VCaP (cell line): ENCODE data around the gene FIBIN.
A peak's percentile ranks its signal among the peaks of the same experiment; 100 is the strongest.

Experiments used
- H3K27ac ChIP-seq: fragments of 450-650 bp; 2 replicates; pipeline ENCODE4 v1.5.1; 2017
- TF ChIP-seq, protein P1 (sequence below): fragments of 450-650 bp; conservative IDR thresholded peaks from 2 replicates; pipeline ENCODE4 v1.5.1; 2017; ENCODE audit warnings: mild to moderate bottlenecking, moderate library complexity

The FIBIN gene

DNA sequence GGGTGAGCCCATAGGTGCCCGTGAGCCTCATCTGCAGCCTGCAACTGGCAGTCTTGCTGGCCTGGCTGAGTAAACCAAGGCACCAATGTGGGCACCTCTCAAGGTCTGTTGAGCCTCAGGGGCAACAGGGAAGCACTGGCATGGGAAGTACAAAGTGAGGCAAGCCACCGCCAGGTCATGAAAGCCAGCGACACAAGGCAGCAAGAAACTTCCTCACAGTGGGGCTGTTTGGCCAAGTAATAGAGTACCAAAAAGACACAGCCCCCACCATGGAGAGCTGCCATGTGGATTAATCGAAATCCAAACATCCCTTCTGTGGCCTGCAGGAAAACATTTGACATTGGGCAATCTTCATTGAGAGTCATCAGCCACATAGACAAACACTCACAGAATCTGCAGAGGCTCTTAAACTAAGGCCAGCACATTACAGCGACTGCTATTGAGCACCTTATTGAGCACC is 43.6 kb upstream of the FIBIN start:
- no peak overlapping the region for H3K27ac ChIP-seq
- TF ChIP-seq, protein P1, sequence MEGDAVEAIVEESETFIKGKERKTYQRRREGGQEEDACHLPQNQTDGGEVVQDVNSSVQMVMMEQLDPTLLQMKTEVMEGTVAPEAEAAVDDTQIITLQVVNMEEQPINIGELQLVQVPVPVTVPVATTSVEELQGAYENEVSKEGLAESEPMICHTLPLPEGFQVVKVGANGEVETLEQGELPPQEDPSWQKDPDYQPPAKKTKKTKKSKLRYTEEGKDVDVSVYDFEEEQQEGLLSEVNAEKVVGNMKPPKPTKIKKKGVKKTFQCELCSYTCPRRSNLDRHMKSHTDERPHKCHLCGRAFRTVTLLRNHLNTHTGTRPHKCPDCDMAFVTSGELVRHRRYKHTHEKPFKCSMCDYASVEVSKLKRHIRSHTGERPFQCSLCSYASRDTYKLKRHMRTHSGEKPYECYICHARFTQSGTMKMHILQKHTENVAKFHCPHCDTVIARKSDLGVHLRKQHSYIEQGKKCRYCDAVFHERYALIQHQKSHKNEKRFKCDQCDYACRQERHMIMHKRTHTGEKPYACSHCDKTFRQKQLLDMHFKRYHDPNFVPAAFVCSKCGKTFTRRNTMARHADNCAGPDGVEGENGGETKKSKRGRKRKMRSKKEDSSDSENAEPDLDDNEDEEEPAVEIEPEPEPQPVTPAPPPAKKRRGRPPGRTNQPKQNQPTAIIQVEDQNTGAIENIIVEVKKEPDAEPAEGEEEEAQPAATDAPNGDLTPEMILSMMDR: no peak

DNA sequence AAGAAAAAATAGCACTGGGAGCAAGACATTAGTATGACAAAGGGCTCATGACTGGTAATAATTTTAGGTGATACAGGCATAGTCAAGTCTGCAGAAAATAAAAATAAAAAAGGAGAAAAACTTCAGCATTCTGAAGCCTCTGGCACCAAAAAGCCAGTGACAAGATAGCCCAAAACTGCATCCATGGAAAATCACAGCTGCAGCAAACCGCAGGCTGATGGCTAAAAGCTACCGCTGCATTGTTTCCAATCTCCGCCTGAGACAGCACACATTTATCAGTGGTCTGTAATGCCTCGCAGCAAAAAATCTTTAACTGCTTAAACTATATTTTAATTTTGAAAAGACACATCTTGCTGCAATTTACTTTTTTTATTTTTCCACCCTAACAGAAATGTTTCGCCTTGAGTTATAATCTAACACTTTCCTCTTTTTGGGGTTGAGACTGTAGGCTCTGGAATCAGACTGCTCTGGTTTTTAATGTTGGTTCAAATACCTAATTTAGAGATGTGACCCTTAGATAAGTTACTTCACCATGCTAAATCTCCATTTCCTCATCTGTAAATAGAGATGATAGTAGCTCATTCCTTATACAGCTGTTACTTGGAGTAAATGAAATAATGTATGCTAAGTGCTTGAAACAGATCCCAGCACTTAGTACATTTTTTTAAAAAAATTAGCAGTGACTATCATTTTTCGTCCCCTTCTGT is 42.0 kb upstream of the FIBIN start:
- no peak overlapping the region for H3K27ac ChIP-seq
- TF ChIP-seq, protein P1: no peak

DNA sequence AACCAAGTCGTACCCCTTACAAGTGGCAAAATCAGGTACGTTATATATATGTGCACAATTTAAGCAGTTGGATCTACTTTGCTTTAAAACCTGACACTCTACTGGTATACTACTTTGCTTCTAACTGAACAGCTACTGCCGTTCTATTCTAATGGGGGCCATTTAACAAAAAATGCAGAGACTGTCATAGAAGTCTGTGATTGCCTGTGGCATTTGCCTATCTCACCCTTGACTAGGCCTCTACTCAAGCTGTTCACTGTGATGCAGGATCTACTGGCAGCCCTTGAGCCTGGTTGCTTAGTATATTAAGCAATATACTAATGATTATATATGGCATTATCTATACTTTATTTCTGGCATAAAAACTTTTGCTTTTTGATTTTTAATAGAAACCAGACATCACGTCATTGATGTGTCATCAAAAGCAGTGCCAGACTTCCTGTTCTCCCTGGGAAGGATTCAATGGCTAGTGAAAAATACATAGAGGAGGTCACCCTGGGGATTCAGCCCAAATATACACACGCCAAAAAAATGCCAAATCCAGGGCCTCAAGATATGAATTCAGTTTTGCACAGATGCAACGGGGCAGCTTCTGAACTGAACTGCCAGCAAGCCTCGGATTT is 40.0 kb upstream of the FIBIN start:
- no peak overlapping the region for H3K27ac ChIP-seq

DNA sequence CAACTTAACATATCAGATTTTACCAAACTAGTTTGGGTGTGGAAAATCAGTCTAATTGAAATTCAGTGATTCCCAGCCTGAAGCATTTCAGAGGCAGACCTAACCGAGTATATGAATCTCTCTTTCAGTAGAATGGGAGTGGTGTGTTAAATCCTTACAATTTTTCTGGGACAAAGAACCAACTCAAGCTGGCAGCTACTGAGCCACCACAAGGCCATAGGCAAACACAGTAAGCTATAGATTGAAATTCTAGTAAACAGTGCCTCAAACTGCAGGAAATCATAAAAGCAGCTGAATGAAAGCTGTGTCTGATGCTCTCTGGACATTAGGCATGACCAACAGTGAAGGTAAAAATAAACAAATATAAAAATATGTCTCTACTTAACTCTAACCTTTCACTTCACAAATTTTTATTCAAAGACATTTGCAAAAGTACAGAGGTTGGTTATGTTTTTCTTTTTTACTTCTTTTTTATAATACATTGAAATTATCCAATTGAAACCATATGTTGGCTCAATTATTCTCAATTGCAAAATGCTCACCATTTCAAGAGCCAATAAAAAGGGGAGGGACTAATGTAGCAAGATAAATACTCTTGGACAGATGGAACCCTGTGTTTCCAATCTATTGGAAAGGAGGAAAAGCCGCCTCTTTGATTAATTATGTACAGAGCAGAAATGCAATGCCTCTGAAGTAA is 35.8 kb upstream of the FIBIN start:
- H3K27ac ChIP-seq: 0 out of 2 replicates have a peak overlapping the region, but pooled peaks have one; percentile 4
- TF ChIP-seq, protein P1: no peak

More for the DNA sequence above, 40.0 kb upstream of the FIBIN start:
- TF ChIP-seq, protein P1: no peak

DNA sequence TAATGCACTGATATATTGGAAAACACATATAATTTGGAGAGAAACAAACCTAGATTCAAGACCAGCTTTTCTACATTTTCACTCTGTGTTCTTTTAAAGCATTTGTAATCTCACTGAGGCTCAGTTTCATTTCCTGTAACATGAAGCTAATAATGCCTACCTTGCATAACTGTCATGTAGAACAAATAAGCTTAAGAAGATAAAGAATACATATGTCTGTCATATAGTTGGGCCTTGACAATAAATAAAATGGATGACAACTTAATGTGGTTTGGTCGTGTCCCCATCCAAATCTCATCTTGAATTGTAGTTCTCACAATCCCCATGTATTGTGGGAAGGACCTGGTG is 35.2 kb upstream of the FIBIN start:
- TF ChIP-seq, protein P1: no peak
- H3K27ac ChIP-seq: 0 out of 2 replicates have a peak overlapping the region, but pooled peaks have one; percentile 4

DNA sequence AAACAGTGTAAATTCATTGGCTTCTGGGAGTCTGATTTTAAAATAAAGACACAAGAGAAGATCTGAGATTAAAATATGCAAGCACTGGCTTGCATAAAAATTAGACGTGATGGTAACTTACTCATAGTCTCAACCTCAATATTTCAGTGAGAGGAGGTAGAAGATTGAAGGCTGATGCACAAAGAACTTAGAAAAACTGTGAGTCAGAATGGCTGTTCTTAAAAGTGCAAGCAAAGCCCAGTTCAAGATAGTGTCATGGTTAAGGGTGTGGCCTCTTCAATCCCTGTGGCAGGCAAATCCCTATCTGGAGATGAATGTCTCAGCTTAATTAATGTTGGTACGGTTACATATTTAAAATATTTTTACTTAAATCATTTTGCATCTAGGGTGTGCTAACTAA is 33.6 kb upstream of the FIBIN start:
- TF ChIP-seq, protein P1: no peak
- H3K27ac ChIP-seq: no peak overlapping the region

DNA sequence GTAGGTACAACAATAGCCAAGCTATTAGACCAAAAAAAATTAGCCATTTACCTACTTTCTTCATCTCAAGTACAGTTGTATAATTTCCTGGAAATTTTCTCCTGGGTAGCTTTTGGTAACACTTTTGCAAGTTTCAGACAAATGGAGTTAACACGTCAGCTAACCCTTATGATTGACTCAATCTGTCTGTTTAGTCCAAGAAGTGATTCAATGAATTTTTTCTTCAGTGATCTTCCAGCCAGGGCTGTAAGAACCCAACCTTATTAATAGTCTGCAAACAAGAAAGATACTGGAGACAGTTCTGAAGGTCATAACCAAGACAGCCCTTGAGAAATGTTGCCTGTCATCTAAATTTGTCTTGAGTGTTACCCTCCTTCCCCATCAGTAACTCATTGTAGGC is 30.1 kb upstream of the FIBIN start:
- TF ChIP-seq, protein P1: no peak
- H3K27ac ChIP-seq: no peak overlapping the region
